Mesothelial cell of epicardium (in vitro differentiated cells): Measurements from ENCODE around the gene CTSD. TPM values are rescaled to one million over a fixed set of nuclear protein-coding genes. Genes with fewer than 3 reads are reported as not detected.

Experiments
- DNase-seq, 2 experiments: peaks; one replicate each; pipeline ENCODE4 v3.0.0; 2021; ENCODE audit warnings: low spot score in 2 of 2; ENCODE audit not compliant: unreplicated experiment in 2 of 2
- H3K27ac Mint-ChIP-seq: 2 replicates; pipeline ENCODE4 v1.8.0; 2021; ENCODE audit warnings: mixed read lengths
- H3K27me3 Mint-ChIP-seq: 2 replicates; pipeline ENCODE4 v1.8.0; 2021; ENCODE audit warnings: low read depth, mixed read lengths
- H3K36me3 Mint-ChIP-seq: 2 replicates; pipeline ENCODE4 v1.8.0; 2021; ENCODE audit warnings: mixed read lengths
- H3K4me1 Mint-ChIP-seq: 2 replicates; pipeline ENCODE4 v1.8.0; 2021; ENCODE audit warnings: mixed read lengths
- H3K4me3 Mint-ChIP-seq: 2 replicates; pipeline ENCODE4 v1.8.0; 2021; ENCODE audit warnings: mild to moderate bottlenecking, moderate library complexity, mixed read lengths
- H3K9me3 Mint-ChIP-seq: 2 replicates; pipeline ENCODE4 v1.8.0; 2021; ENCODE audit warnings: mixed read lengths
- CTCF ChIP-seq: fragments of 200-600 bp; sonication (generic); IDR thresholded peaks from one replicate; pipeline ENCODE4 v1.5.0; 2021; ENCODE audit warnings: antibody characterized with exemption; ENCODE audit not compliant: unreplicated experiment
- total RNA-seq: library from RNA; stranded (reverse); gene quantifications from 3 replicates; pipeline ENCODE4 v1.2.1, GENCODE V29; 2021

CTSD gene
- total RNA-seq, 1 donor from 2014 or later, result 139 TPM

GRCh38 chr11:1753229-1753928 lies 10.3 kb downstream of the CTSD start:
- peaks cover 12% of the 10 kb centered on the region for H3K4me1 Mint-ChIP-seq
- peaks cover 21% of the 10 kb centered on the region for H3K27me3 Mint-ChIP-seq
- peaks cover 3% of the 10 kb centered on the region for H3K36me3 Mint-ChIP-seq
- TF ChIP-seq CTCF, result no peak
- H3K9me3 Mint-ChIP-seq, result no peaks in the 10 kb centered on the region
- H3K4me3 Mint-ChIP-seq, result no peak overlapping the region
- no peak for DNase-seq
- H3K27ac Mint-ChIP-seq, result no peak overlapping the region

GRCh38 chr11:1752907-1753228 lies 10.9 kb downstream of the CTSD start:
- Mint-ChIP-seq H3K9me3 (no peaks in the 10 kb centered on the region), H3K4me3 (no peak overlapping the region), H3K4me1 (peaks cover 12% of the 10 kb centered on the region), H3K27me3 (peaks cover 24% of the 10 kb centered on the region), H3K27ac (no peak overlapping the region), H3K36me3 (peaks cover 3% of the 10 kb centered on the region)
- no peak for TF ChIP-seq CTCF
- no peak for DNase-seq

GRCh38 chr11:1751999-1752906 lies 11.5 kb downstream of the CTSD start:
- H3K4me3 Mint-ChIP-seq, result no peak overlapping the region
- peaks cover 12% of the 10 kb centered on the region for H3K4me1 Mint-ChIP-seq
- H3K9me3 Mint-ChIP-seq, result no peaks in the 10 kb centered on the region
- TF ChIP-seq CTCF, result no peak
- peaks cover 3% of the 10 kb centered on the region for H3K36me3 Mint-ChIP-seq
- H3K27me3 Mint-ChIP-seq, result peaks cover 31% of the 10 kb centered on the region
- DNase-seq, result no peak
- no peak overlapping the region for H3K27ac Mint-ChIP-seq

GRCh38 chr11:1751531-1751921 lies 12.2 kb downstream of the CTSD start:
- Mint-ChIP-seq H3K4me3 (no peak overlapping the region), H3K36me3 (peaks cover 3% of the 10 kb centered on the region), H3K4me1 (peaks cover 12% of the 10 kb centered on the region), H3K9me3 (no peaks in the 10 kb centered on the region), H3K27ac (no peak overlapping the region), H3K27me3 (peaks cover 36% of the 10 kb centered on the region)
- no peak for DNase-seq
- TF ChIP-seq CTCF, result no peak

- no peak for TF ChIP-seq CTCF
- Mint-ChIP-seq H3K27me3 (peaks cover 40% of the 10 kb centered on the region), H3K4me1 (peaks cover 12% of the 10 kb centered on the region), H3K36me3 (peaks cover 3% of the 10 kb centered on the region), H3K9me3 (no peaks in the 10 kb centered on the region), H3K27ac (no peak overlapping the region), H3K4me3 (no peak overlapping the region)
- DNase-seq, result no peak
Measured at GRCh38 chr11:1750840-1751530, 12.7 kb downstream of the CTSD start.
